HG03139 (cell line): ENCODE measurements around the gene MLLT6.

Experiments
- ATAC-seq: cut with Tn5 transposase; IDR thresholded peaks from one replicate; pipeline ENCODE4 v1.9.1; 2021; ENCODE audit not compliant: unreplicated experiment

The MLLT6 gene

GRCh38 chr17:38674749-38675615 is 30.1 kb upstream of the MLLT6 start, which contains the start of gene EPOP:
Gene EPOP, minus strand, starts transcription at chr17:38674957. Its CDS starts 462 bp downstream, at chr17:38674495.
- ATAC-seq, result peak; percentile 66

GRCh38 chr17:38676706-38677504 is 28.2 kb upstream of the MLLT6 start:
- no peak for ATAC-seq

GRCh38 chr17:38677819-38678218 is 27.3 kb upstream of the MLLT6 start:
- ATAC-seq, result no peak

- no peak for ATAC-seq
Observed at GRCh38 chr17:38681096-38681495, 24.0 kb upstream of the MLLT6 start.

- no peak for ATAC-seq
Observed at GRCh38 chr17:38685491-38685890, 19.6 kb upstream of the MLLT6 start.

GRCh38 chr17:38687286-38687685 is 17.8 kb upstream of the MLLT6 start:
- no peak for ATAC-seq

- ATAC-seq, result no peak
Observed at GRCh38 chr17:38690386-38690785, 14.7 kb upstream of the MLLT6 start.

- ATAC-seq, result no peak
Observed at GRCh38 chr17:38691154-38691553, 13.9 kb upstream of the MLLT6 start.

GRCh38 chr17:38693700-38694329 is 11.3 kb upstream of the MLLT6 start:
- ATAC-seq, result no peak

- no peak for ATAC-seq
Observed at GRCh38 chr17:38697061-38697820, 7.8 kb upstream of the MLLT6 start.

- no peak for ATAC-seq
Observed at GRCh38 chr17:38698760-38699159, 6.3 kb upstream of the MLLT6 start.

- no peak for ATAC-seq
Observed at GRCh38 chr17:38701504-38702165, 3.4 kb upstream of the MLLT6 start.

GRCh38 chr17:38702166-38702915 is 2.7 kb upstream of the MLLT6 start:
- no peak for ATAC-seq

- ATAC-seq, result no peak
Observed at GRCh38 chr17:38702916-38703741, 1.9 kb upstream of the MLLT6 start.

GRCh38 chr17:38703742-38704605 is 1.1 kb upstream of the MLLT6 start:
- no peak for ATAC-seq

GRCh38 chr17:38705523-38705802 is 390 bp downstream of the MLLT6 start:
- ATAC-seq, result no peak

GRCh38 chr17:38705803-38706504 is 881 bp downstream of the MLLT6 start:
- no peak for ATAC-seq
